Mucosa of gallbladder (tissue), 1 donor: ENCODE measurements around the gene GSK3B. TPM values are rescaled to one million over a fixed set of nuclear protein-coding genes. Genes with fewer than 3 reads are reported as not detected.

Experiments used
- DNase-seq: peaks from one replicate; pipeline ENCODE4 v3.0.0-alpha.2; 2020; ENCODE audit warnings: low spot score
- total RNA-seq: library from RNA; stranded (reverse); gene quantifications from one replicate; pipeline ENCODE4 v1.2.1, GENCODE V29; 2021
- donor health status: DM: no; HTN: no; CAD: no.

GSK3B gene
- total RNA-seq: 44.7 TPM

DNA sequence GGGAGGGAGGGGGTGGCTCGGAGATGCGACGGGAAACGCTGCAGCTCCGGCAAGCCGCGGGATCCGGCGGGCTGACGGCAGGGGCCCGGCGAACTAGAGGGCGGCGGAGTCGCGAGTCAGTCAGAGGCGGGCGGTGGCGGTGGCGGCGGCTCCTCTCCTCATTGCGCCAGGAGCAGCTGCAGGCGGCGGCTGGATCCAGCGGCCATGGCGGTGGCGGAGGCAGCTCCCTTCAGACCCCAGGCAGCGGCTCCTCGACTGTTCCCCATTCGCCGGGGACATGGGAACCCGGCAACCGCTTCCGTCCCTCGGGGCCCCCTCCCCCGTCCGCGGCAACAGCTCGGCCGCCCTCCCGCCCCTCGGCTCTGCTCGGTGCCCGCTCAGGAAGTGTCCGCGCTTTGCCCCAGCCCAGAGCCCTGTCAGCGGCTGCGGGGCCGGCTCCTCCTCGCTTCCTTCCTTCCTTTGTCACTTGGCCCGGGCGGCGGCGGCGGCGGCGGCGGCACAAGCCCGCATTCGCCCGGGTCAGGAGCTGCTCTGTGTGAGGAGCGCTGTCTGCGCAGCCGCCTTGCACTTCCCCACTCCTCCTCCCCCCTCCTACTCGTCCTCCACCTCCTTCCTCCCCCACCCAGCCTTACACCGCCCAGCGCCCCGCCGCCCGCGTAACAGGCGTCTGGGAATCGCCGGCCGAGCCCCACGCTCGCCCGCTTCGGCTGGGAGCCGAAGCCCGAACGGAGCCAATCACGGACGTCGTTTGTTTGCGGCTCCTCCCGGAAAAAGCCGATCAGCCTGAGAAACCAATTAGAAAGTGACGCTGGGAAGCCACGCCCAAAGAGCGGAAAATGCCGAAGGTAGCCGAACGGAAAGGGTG, at the start of gene GSK3B:
Gene GSK3B (minus strand): TSS at position 537 of the 865 bp plus-strand sequence. CDS start 1,013 bp downstream, outside the sequence.
- DNase-seq: peak; percentile 73

GRCh38 chr3:120143676-120144075, 49.4 kb upstream of the GSK3B start:
- no peak for DNase-seq

DNA sequence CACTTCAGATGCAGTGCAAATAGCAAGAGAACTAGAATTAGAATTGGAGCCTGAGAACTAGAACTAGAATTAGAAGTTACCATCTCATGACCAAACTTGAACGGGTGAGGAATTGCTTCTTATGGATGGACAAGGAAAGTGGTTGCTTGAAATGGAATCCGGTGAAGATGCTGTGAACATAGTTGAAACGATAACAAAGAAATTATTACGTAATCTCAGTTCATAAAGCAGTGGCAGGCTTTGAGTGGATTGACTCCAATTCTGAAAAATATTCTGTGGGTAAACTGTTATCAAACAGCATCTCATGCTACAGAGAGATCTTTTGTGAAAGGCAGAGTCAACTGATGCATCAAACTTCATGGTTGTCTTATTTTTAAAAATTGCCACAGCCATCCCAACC, 48.0 kb upstream of the GSK3B start:
- no peak for DNase-seq

- no peak for DNase-seq
Measured at GRCh38 chr3:120140098-120140742, 46.0 kb upstream of the GSK3B start.

DNA sequence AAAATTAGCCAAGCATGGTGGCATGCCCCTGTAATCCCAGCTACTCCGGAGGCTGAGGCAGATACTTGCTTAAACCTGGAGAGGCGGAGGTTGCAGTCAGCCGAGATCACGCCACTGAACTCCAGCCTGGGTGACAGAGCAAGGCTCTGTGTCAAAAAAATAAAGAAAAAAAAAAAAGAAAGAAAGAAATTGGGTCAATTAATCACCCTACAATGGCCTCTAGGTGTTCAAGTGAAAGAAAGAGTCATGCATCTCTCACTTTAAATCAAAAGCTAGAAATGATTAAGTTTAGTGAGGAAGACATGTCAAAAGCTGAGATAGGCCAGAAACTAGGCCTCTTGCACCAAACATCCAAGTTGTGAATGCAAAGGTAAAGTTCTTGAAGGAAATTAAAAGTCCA, 44.9 kb upstream of the GSK3B start:
- DNase-seq: no peak

- DNase-seq: no peak
Measured at GRCh38 chr3:120137548-120137947, 43.3 kb upstream of the GSK3B start.

- DNase-seq: no peak
Measured at GRCh38 chr3:120130656-120131055, 36.4 kb upstream of the GSK3B start.

DNA sequence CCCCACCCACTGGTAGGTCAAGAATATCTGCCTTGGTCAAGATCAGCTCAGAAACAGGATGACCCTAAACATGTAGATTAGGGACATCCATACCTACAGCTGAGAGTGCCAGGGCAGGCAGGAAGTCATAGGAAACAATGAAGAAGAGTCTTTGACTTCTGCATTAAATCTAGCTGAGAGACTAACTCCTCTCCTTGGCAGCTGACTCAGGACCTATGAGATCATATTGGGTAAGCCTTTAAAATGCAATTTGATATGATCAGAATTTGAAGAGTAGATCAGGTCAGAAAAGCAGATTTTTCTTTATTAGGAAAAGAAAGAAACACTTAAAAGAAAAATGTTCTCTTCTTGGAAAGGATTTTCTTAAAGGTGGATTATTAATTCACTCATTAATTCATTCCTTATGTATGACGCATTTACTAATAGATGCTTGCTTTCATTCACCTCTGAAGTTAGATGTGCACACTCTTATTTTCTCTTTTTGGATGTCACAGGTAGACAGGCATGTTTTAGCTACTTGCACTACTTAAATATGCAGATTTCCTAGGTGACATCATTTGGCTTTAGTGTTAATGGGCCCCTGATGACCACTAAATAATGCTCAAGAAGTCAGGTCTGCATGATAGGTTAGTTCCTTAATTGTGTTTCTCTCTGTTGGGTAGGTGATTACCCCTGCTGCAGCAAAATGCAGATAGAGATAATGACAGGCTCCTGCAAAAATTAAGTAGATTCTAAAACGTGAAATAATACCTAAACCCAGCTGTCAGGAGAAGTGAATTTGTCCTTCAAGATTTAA, 35.7 kb upstream of the GSK3B start:
- no peak for DNase-seq

DNA sequence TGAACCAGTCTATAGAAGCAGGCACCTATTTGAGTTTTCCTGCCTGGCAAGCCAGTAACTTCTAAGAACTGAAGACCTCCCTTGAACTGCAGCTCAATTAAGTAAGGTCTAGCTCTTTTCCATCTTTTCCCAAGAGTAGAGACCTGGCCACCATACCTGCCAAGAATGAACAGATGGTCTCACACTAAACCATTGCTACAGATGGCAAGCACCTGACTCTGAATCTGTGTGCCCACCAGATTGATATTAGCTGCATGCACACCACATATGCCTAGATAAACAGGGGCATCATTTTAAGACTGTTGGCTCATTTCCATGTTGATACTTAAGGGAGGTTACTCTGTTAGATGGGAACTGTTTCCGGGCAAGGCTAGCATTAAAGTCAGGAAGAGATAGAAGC, 34.8 kb upstream of the GSK3B start:
- no peak for DNase-seq

- no peak for DNase-seq
Measured at GRCh38 chr3:120125992-120126391, 31.7 kb upstream of the GSK3B start.

- DNase-seq: no peak
Measured at GRCh38 chr3:120119846-120120510, 25.7 kb upstream of the GSK3B start.

DNA sequence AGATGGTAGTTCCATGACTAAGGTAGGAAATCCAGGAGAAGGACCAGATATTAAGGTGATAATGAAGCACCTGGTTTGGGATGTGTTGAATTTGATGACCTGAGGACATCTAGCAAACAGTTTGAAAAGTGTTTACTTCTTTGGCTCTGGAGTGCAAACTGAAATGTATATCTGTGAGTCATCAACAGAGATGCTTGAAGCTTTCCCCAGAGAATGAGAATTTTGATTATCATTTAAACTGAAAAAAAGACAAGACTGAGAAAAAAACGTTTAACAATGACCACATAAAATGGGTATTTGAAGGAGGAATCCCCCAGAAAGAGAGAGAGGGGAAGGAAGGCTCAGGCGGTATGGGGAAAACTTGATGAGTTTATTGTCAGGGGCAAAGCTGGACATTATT, 20.7 kb upstream of the GSK3B start:
- DNase-seq: no peak

- no peak for DNase-seq
Measured at GRCh38 chr3:120114376-120114775, 20.1 kb upstream of the GSK3B start.

DNA sequence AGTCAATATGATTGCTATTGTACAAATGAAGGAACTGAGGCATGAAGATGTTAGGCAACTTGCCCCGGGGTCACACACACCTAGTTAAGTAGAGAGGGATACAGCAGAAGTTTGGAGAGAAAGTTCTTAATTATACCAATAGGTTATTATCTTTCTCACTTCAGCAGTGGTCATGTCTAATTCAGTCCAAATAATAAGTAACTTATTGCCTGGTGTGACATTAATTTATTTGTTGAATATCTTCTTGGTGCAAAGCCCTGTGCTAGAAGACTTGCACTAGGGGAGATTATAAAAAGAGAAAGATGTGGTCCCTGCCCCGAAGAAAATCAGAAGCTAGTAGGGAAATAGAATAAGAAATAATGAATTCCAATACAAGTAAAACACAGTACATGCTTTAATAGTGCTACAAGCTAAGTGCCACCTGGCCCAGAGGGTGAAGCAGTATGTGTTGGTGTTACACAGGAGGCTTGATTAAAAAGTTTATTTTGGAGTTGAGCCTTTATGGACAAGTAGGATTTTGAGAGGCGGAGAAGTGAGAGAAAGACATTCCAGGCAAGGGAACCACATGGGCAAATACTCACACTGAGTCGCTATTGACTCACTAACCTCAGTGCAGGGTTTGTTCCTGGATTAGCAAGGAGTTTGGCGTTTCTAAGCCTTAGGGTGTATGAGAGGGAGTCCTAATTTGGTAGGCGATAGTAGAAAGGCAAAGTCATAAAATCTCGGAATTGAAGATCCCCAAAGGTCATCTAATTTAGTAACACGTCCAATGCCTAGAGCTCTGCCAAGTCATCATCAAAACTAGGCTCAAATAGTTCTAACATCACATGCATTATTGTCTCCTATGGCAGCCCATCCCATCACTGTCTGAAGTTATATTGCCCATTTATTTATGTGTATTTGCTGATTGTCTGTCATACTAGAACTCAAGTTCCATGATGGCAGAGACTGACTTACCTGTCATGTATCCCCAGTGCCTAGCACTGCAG, 19.2 kb upstream of the GSK3B start:
- no peak for DNase-seq

GRCh38 chr3:120111898-120112297, 17.7 kb upstream of the GSK3B start:
- no peak for DNase-seq

DNA sequence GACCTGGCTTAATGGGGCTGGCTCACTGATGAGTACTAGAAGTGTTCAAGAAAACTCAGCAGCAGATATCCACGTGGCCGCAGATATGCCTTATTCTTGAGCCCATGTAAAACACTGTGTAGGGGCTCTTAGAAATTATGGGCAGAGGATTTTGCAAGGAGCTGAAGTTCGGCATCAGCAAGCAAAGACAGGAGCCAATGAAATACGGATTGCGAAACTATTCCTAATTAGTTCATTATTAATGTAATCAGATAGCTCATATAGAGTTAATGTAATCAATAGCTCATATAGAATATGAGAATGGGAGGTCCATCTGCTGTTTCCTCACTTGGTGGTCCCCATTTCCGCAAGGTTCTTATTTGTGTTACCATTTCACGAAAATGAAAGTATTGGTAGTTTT, 9.0 kb upstream of the GSK3B start:
- DNase-seq: no peak

DNA sequence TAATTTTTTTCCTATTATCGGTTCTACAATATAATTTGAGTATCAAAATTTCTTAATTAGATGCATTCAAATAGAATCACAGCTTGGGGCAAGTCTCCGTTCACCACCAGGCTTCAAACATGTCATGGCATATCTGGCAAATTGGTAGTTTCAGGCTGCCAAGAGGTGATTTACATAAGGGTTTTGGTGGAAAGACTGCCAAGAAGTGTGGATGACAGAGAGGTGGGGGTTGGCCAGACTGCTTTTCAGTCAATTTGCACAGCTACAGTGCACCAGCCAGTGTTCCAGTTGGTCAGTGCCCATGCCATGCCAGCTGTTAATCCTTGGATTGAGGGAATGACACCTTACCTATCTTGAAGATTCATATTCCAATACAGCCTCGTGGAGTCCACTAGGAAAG, 8.4 kb upstream of the GSK3B start:
- no peak for DNase-seq

DNA sequence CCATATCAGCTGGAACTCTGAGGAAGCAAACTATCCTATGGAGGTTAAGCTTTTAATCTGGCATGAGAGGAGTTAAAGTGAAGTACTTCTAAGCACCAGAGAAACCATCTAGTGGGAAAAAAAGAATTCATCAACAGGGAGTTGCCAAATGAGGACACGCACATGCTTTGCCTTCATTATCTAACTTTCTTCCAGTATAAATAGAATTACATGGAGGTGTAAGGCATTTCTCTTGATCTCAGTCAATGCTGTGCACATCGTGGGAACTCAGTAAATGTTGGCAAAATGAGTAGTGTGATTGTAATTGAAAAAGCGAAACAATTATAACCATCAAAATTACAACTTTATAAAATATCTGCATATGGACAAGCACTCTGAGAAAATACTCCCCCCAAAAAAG, 8.0 kb upstream of the GSK3B start:
- DNase-seq: no peak

DNA sequence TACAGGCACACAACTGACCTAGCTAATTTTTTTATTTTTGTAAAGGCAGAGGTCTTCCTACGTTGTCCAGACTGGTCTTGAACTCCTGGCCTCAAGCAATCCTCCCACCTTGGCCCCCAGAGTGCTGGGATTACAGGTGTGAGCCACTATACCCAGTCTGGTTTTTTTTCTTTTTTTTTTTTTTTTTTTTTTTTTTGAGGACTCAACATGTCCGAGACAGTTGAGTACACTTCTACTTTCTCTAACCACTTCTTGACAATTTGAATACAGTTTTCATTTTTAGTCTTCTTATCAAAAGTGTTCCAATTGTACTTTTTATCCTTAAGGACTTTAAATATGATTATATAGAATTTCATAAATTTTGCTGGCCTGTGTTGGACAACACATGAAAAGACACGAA, 7.4 kb upstream of the GSK3B start:
- DNase-seq: no peak

GRCh38 chr3:120100711-120101110, 6.5 kb upstream of the GSK3B start:
- no peak for DNase-seq

- no peak for DNase-seq
Measured at GRCh38 chr3:120098710-120099109, 4.5 kb upstream of the GSK3B start.
